ENCODE data around the gene ZNF514. TPM values are rescaled to one million over a fixed set of nuclear protein-coding genes. Genes with fewer than 3 reads are reported as not detected.

ZNF514 gene
- total and polyA plus RNA-seq, 10 of the 15 experiments (the other 5 are each of a cell fraction or from before 2014, with no cell fraction given), result 5.1 to 8.7 (median 6.6) TPM

- CTCF ChIA-PET, result interaction anchor here (0.9 to 11.8 kb wide), 10 partner anchors 15 to 102 kb away, joined by 3 to 111 read pairs (median 3); partner anchors contain the start of genes ZNF2 and ZNF514
- no peak for TF ChIP-seq BRCA1 (IDR thresholded peaks at IDR 0.05; ENCODE audit: low read depth, low read length)
- TF ChIP-seq CUX1 (IDR thresholded peaks at IDR 0.05; ENCODE audit: insufficient replicate concordance, low read depth, low read length), result no peak
- peak; percentile 98 for TF ChIP-seq MYB (IDR thresholded peaks at IDR 0.05; ENCODE audit: borderline replicate concordance, low read depth, low read length)
- TF ChIP-seq SRF (IDR thresholded peaks at IDR 0.05; ENCODE audit: low read depth in 2 of 2, low read length in 2 of 2), result no peak
- TF ChIP-seq CREB1 (IDR thresholded peaks at IDR 0.05; ENCODE audit: low read depth), result 0 out of 2 replicates have a peak, but pooled peaks have one; percentile 16
- no peak; the same call in 1 of the 2 replicates for TF ChIP-seq FOXK2 (IDR thresholded peaks at IDR 0.05)
- peak; percentile 72 for TF ChIP-seq ZNF687 (IDR thresholded peaks at IDR 0.05)
- TF ChIP-seq NR2C1 (IDR thresholded peaks at IDR 0.05), result peak; percentile 33; the same call in 1 of the 2 replicates
- TF ChIP-seq SIN3A (IDR thresholded peaks at IDR 0.05; ENCODE audit: low read depth, low read length), result peak; percentile 47; the same call in 1 of the 2 replicates
- no peak; the same call in 1 of the 2 replicates for TF ChIP-seq TCF12 (IDR thresholded peaks at IDR 0.05; ENCODE audit: low read depth, low read length)
- peak; percentile 100 for TF ChIP-seq LARP7 (IDR thresholded peaks at IDR 0.05)
- TF ChIP-seq E2F4 (IDR thresholded peaks at IDR 0.05; ENCODE audit: low read depth, low read length), result no peak
Measured at GRCh38 chr2:95121407-95122196, 38.0 kb downstream of the ZNF514 start, which contains the start of gene MRPS5. Gene MRPS5, minus strand, starts transcription at chr2:95121808. Its CDS starts 17 bp downstream, at chr2:95121791.

More at GRCh38 chr2:95121407-95122196, 38.0 kb downstream of the ZNF514 start, which contains the start of gene MRPS5:
- peak; percentile 93 for ATAC-seq
- peaks cover 2% of the 10 kb centered on the region; the same call in 1 of the 2 replicates for H4K20me1 ChIP-seq (ENCODE audit: control insufficient read depth, insufficient read depth)
- H3K4me3 ChIP-seq, result peak within 1 kb of the TSS; percentile 93
- no peaks in the 10 kb centered on the region for H3K27me3 ChIP-seq (replicated peaks in 1 of 2; ENCODE audit: control insufficient read depth in 2 of 2, insufficient read depth in 2 of 2, low read length in 1 of 2)
- peak; percentile 13 for DNase-seq (ENCODE audit: low read depth, low spot score)
- peak within 1 kb of the TSS; percentile 95 for H3K4me2 ChIP-seq (ENCODE audit: control insufficient read depth, insufficient read depth)
- H3K4me1 ChIP-seq (ENCODE audit: control insufficient read depth, insufficient read depth, low read length), result peaks cover 16% of the 10 kb centered on the region
- intact Hi-C loops (cut with micrococcal nuclease; ENCODE audit: unreplicated experiment), result loop anchor here (2.0 kb wide), 2 partner anchors 43 to 85 kb away; partner anchors contain the start of genes ZNF2 and ZNF892
- WGBS (ENCODE audit: insufficient coverage, insufficient replicate concordance, low lambda C conversion rate, missing lambda C conversion rate), result 1% methylated on average over 76 of the region's 86 CpGs
- H3K9ac ChIP-seq (ENCODE audit: control insufficient read depth, insufficient read depth, low read length), result peak within 1 kb of the TSS; percentile 96
- RAD21 ChIA-PET (ENCODE audit: unreplicated experiment), result interaction anchor here (0.8 to 4.2 kb wide), 5 partner anchors 36 to 99 kb away, joined by 3 to 17 read pairs (median 9); partner anchors contain the start of genes ZNF2 and ZNF514
- FAIRE-seq, result peak; percentile 76
- H3K79me2 ChIP-seq (ENCODE audit: control insufficient read depth, insufficient read depth, low read length), result peaks cover 41% of the 10 kb centered on the region
- SMC1A ChIA-PET (ENCODE audit: uncharacterized antibody, unreplicated experiment), result interaction anchor here (0.8 to 2.3 kb wide), 6 partner anchors 42 to 99 kb away, joined by 3 to 5 read pairs (median 4); partner anchors contain the start of gene ZNF2
- no TSS peak for BruUV-seq (replicated peaks)
- H3K36me3 ChIP-seq (ENCODE audit: control insufficient read depth in 2 of 2, insufficient read depth in 2 of 2, low read length in 1 of 2), result no peaks in the 10 kb centered on the region
- H3K27ac ChIP-seq (ENCODE audit: control insufficient read depth, insufficient read depth), result peak within 1 kb of the TSS; percentile 98
- peak within 1 kb of the TSS; percentile 99 for H2AFZ ChIP-seq (ENCODE audit: control insufficient read depth, low read depth, low read length)
- POLR2A ChIA-PET, result interaction anchor here (0.5 to 2.1 kb wide), 8 partner anchors 36 to 83 kb away, joined by 3 to 8 read pairs (median 3); partner anchors contain the start of gene ZNF514
- H3K9me3 ChIP-seq (replicated peaks; ENCODE audit: control insufficient read depth, insufficient read depth, low read length), result no peaks in the 10 kb centered on the region
- in situ Hi-C loops (cut with MboI), result no loop called here
